NCI-H1105 treated with DMSO at 0.1 percent for 48 hours (cell line): Measurements from ENCODE around the gene EPB41.
A peak's percentile ranks its signal among the peaks of the same experiment; 100 is the strongest.
"Not testable (repeated sequence)": the region's sequence is repeated elsewhere in the genome, so short reads cannot be mapped to it uniquely, and the experiment has no call there.

Experiments used
- DNase-seq: peaks from one replicate; lab custom pipeline; 2025; lab: John Stamatoyannopoulos, UW

EPB41 gene

GRCh38 chr1:29112705-29113412, 198.5 kb downstream of the EPB41 start:
- DNase-seq, result no peak

GRCh38 chr1:29113413-29114117, 199.2 kb downstream of the EPB41 start:
- DNase-seq, result no peak

DNA sequence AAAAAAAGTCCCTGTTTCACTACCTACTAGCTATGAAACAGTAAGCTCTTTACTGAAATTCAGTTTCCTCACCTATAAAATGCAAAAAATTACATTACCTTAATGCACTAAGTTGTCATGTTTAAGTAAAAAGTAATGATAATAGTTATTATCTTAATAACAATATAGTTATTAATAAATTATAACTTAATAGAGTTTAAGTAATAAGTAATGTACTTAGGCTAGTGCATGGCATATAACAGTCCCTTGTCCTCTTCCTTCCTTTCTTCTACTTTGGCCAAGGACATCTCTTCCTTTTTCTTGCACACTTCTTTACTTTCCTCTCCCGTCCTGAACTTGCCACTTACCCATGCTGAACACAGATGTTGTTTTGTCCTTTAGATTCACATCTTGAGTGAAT, 200.3 kb downstream of the EPB41 start:
- no peak for DNase-seq

DNA sequence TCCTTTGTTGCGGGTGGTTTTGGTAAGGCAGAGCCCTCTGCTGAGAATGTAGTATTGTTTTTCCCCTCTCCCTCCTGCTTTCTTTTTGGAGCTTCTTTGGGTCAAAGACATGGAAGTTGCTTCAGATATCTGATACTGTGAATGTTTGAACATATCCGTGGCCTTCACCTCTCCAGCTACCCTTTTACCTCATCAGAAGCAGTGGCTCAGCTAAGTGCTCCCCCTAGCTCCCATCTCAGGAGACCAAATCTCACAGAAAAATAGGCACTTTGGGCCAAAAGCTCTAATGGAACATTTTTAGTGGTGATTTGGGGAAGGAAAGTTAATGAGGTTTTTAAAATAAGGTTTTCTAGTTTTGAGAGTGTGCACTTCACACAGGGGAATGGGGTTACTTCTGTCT, 203.0 kb downstream of the EPB41 start:
- DNase-seq, result no peak

- DNase-seq, result no peak
Measured at GRCh38 chr1:29119121-29119929, 205.0 kb downstream of the EPB41 start.

- no peak for DNase-seq
Measured at GRCh38 chr1:29120367-29120766, 206.0 kb downstream of the EPB41 start.

DNA sequence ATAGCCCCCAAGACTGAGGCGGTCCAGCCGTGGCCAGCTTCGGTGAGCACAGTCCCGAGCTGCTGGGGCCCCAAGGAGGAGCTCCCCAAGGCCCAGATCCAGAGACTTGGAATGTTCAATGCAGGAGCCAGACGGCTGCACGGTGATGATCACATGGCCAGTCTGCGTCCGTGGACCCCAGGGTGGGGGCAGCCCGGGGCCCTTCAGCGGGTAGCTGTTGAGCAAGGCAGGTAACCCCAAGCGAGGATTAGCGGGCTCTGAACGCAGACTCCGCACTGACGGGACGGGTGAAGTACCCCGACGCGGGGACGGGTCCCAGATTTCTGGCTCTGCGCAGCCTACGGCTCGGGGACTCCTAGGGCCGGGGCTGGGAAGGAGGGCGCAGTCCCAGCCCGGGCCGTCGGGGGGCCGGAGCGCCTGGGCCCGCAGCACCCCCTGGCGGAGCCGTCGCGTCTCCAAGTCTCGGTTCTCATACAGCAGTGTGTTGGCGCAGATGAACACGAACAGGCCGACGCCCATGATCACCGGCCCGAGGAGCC, 206.6 kb downstream of the EPB41 start:
- DNase-seq, result peak; percentile 53

DNA sequence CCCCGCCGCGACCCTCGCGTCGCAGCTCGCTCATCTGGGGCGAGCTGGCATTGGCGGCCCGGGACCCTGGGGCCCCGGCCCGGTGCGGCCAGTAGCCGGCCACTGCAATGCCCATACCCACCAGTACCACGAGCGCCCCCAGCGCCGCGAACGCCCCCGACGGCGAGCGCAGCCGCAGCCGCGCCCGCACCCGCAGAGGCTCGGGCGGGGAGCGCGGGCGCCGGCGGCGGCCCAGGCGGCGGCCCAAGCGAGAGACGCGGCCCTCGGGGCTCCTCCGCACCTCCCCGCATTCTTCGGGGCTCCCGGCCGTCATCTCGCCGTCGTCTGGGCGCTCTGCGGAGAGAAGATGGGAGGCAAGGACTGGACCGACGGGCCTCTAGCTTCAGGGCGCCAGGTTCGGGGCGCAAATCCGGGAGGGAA, 207.2 kb downstream of the EPB41 start:
- no peak for DNase-seq

- peak; percentile 10 for DNase-seq
Measured at GRCh38 chr1:29121936-29122681, 207.7 kb downstream of the EPB41 start.

DNA sequence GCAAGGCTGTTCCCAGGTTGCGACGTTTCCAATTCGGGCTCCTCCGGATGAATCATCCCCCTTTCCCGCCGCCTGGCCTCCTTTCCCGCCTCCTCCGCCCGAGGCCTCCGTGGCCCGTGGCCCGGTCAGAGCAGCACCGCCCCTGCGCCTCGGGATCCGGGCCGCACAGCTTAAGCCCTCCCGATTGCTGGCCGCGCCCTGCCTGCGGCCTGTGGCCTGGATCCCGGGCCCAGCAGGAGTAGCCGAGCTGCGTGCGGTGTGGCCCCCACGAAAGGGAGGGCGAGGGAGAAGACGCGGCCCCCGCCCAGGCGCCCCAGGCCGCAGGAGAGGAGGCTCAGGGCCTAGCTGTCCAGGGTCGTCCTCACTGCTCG, 208.3 kb downstream of the EPB41 start:
- DNase-seq, result no peak

- DNase-seq, result peak; percentile 35
Measured at GRCh38 chr1:29123053-29123886, 208.9 kb downstream of the EPB41 start.

DNA sequence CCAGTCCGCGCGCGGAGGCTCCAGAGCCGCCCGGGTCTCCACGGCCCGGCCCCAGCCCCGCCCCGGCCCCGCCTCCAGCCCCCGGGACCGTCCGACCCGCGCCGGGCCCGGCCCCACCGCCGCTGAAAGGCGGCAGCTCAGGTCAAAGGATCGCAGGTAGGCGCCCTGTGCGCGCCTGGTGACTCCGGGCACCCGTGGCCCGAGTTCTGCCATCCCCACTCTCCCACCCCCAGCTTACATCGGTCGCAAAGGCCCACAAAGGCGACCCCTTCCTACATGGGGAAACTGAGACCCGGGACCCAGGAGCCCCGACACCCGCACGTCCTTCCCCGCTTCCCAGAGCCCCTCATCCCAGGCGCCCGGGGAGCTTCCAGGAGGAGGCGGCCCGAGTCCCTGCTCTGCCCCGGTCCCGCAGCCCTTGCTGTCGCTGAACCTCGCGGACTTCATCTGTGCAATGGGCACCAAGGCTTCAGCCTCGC, 209.6 kb downstream of the EPB41 start, which contains the start of gene TMEM200B:
TSS of gene TMEM200B (minus strand) at position 17 of the 479 bp plus-strand sequence. CDS start 2,075 bp downstream, outside the sequence.
- DNase-seq, result no peak

DNA sequence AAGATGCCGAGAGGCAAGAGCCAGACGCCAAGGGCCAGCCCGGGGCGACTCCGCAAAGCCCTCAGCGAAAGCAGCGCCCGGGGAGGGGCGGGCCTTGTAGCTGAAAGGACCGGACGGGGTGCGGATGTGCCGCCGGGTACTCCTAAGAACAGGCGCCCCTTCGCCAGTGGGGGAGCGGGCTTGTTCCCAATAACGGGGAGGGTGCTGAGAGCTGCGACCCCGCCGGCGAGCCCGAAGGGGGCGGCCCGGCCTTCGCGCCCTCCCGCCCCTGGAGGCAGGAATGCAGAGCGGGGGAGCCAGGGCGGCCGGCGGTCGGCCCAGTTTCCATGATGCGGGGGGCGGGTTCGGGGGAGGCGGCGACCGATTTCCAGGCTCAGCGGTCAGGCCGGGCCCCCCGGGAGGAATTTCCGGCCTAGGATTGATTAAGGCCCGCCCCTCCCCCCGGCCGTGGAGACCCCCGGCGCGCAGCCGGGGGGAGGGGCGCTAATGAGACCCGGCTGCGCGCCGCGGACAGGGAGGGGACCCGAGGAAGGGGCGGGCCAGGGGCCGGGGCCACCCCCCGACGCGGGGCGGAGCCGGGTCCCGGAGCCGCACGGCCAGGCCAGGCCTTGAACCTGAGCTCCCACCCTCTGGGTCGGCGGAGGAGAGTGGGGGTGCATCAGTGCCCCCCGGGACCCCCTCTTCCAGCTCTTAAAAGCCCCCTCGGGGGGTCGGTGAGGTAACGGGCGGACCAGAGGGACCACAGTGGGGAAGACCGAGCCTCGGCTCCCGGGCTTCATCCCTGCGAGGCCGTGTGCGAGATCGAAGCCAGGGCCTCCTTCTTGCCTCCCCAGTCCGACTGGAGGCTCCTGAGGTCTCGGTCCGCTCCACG, 210.2 kb downstream of the EPB41 start:
- peak; percentile 28 for DNase-seq

GRCh38 chr1:29125237-29125641, 210.9 kb downstream of the EPB41 start:
- DNase-seq, result no peak

DNA sequence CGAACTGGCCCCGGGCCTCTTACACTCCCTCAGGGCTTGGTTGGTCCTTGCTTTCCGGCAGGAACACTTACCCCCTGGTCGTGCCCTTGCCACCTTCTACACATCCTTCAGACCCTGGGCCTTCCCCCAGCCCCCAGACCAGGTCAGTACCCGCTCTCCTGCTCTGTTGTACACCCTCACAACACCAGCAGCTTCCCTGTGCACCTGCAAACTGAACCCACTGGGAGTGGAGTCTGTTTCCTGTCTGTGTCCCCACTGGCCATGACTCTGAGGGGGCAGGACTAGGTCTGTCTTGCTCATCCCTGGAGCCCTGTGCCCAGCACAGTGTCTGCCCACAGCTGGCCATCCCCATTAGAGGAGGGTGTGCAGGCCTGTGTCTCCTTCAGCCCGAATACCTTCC, 211.4 kb downstream of the EPB41 start:
- DNase-seq, result no peak

- no peak for DNase-seq
Measured at GRCh38 chr1:29126198-29126597, 211.8 kb downstream of the EPB41 start.

- no peak for DNase-seq
Measured at GRCh38 chr1:29128739-29129138, 214.4 kb downstream of the EPB41 start.

GRCh38 chr1:29129916-29130315, 215.5 kb downstream of the EPB41 start:
- no peak for DNase-seq

- not testable (repeated sequence) for DNase-seq
Measured at GRCh38 chr1:29131056-29131455, 216.7 kb downstream of the EPB41 start.
